H1 (cell line): ENCODE results near the gene IL6R. TPM values are rescaled to one million over a fixed set of nuclear protein-coding genes. Genes with fewer than 3 reads are reported as not detected.

ENCODE experiments used
- ASH2L ChIP-seq: fragments of 200-600, 300-600 bp; sonication (generic); IDR thresholded peaks from one replicate; pipeline ENCODE4 v1.7.1; 2017; ENCODE audit warnings: low read length
- SIN3A ChIP-seq, 2 experiments: IDR thresholded peaks in 1 of 2; conservative IDR thresholded peaks in 1 of 2; 2 replicates each; pipeline ENCODE4 v1.6.1; 2011 to 2012; ENCODE audit warnings: low read length in 2 of 2, improper control_type of control experiment in 1 of 2, low read depth in 1 of 2, mild to moderate bottlenecking in 1 of 2
- polyA plus RNA-seq, 7 experiments: library from polyadenylated mRNA; depleted of rRNA in 3 of 7; stranded (reverse) in 5 of 7; unstranded in 2 of 7; fragments of >200 nt in 5 of 7; fragments of 200-250 nt in 2 of 7; gene quantifications; 1 replicate in 5 of 7; 2 replicates in 1 of 7; 4 replicates in 1 of 7; pipeline versions ENCODE4 v1.2.1 to v1.2.3, GENCODE V29; 2011 to 2013; ENCODE audit warnings: missing spikeins in 2 of 7, mixed read lengths in 2 of 7
- total RNA-seq: library from RNA; stranded (reverse); fragmentation: NEBNext Ultra II Directional; extraction: Animal tissue kit (Norgen Biotek cat#: 25700); gene quantifications from 2 replicates; pipeline ENCODE4 v1.2.1, GENCODE V29; 2021

IL6R gene
- total and polyA plus RNA-seq, 2 of the 8 experiments (the other 6 are each of a cell fraction or from before 2014, with no cell fraction given), result 2.3 to 3.0 TPM

DNA sequence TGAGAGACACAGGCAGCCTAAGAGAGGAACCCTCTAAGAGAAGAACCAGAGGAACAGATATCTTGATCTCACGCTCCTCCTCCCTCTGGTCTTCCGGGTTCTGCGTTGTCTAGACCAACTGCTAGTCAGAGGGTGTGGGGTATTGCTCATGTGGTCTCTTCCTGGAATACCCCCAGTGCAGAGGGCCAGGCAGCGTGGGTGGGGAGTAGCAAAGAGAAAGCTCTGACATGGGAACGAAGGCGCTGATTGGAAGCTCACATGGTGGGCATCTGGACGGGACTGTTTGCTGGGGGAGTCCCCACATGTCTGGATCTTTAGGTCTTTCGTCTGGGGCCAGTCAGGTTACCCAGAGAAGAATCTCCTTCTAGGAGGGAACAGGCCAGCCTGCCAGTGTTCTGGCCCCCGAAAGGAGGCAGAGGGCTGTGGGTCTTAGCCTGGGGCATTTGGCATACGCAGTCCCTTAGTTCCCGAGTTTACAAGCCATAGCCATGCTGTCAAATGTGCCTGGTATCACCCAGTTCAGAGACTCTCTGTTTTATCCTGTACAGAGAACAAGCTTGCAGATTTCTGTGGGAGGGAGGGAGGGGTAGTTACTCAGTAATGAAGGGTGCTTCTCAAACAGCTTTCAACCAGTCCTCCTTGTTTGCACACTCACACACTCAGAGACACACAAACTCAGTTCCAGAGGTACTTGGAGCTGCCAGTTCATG, 18.3 kb upstream of the IL6R start (continued):
- TF ChIP-seq ASH2L (no peak), SIN3A (conservative IDR thresholded peaks at IDR 0.05 in 1 of 2, IDR thresholded peaks at IDR 0.05 in 1 of 2; ENCODE audit: low read depth in 1 of 2, low read length in 2 of 2) (no peak)
